Measurements from ENCODE around the gene ASIC5. TPM values are rescaled to one million over a fixed set of nuclear protein-coding genes. Genes with fewer than 3 reads are reported as not detected.
"Not testable (repeated sequence)": the region's sequence is repeated elsewhere in the genome, so short reads cannot be mapped to it uniquely, and the experiment has no call there.

Gene ASIC5
- not detected in 2 replicates for total RNA-seq (2014; rRNA removed)
- polyA plus RNA-seq (2012): not detected

GRCh38 chr4:155866177-155866576 lies at the start of gene ASIC5:
Gene ASIC5 (minus strand): TSS chr4:155866277. CDS start chr4:155866226, 51 bp downstream.
- no peak for DNase-seq (ENCODE audit: low read depth)

- no peak for DNase-seq (ENCODE audit: low read depth)
Measured at GRCh38 chr4:155914782-155915181, 48.7 kb upstream of the ASIC5 start.

GRCh38 chr4:155911905-155912304 lies 45.8 kb upstream of the ASIC5 start:
- DNase-seq (ENCODE audit: low read depth): no peak

- DNase-seq (ENCODE audit: low read depth): no peak
Measured at GRCh38 chr4:155909615-155910226, 43.6 kb upstream of the ASIC5 start.

- DNase-seq (ENCODE audit: low read depth): no peak
Measured at GRCh38 chr4:155908187-155909139, 42.4 kb upstream of the ASIC5 start.

GRCh38 chr4:155907556-155907955 lies 41.5 kb upstream of the ASIC5 start:
- DNase-seq (ENCODE audit: low read depth): no peak

GRCh38 chr4:155906554-155907247 lies 40.6 kb upstream of the ASIC5 start:
- DNase-seq (ENCODE audit: low read depth): peak; percentile 99

- no peak for DNase-seq (ENCODE audit: low read depth)
Measured at GRCh38 chr4:155904331-155904730, 38.3 kb upstream of the ASIC5 start.

- no peak for DNase-seq (ENCODE audit: low read depth)
Measured at GRCh38 chr4:155903453-155903852, 37.4 kb upstream of the ASIC5 start, which contains the start of gene TDO2. Gene TDO2 (plus strand): TSS chr4:155903696. CDS start chr4:155903759, 63 bp downstream.

- DNase-seq (ENCODE audit: low read depth): no peak
Measured at GRCh38 chr4:155901013-155901412, 34.9 kb upstream of the ASIC5 start.

- DNase-seq (ENCODE audit: low read depth): peak; percentile 48
Measured at GRCh38 chr4:155900381-155900780, 34.3 kb upstream of the ASIC5 start.

- no peak for DNase-seq (ENCODE audit: low read depth)
Measured at GRCh38 chr4:155899891-155900290, 33.8 kb upstream of the ASIC5 start.

- DNase-seq (ENCODE audit: low read depth): not testable (repeated sequence)
Measured at GRCh38 chr4:155898371-155898770, 32.3 kb upstream of the ASIC5 start.

- DNase-seq (ENCODE audit: low read depth): no peak
Measured at GRCh38 chr4:155891058-155891457, 25.0 kb upstream of the ASIC5 start.

- no peak for DNase-seq (ENCODE audit: low read depth)
Measured at GRCh38 chr4:155889946-155890345, 23.9 kb upstream of the ASIC5 start.

- peak; percentile 74 for DNase-seq (ENCODE audit: low read depth)
Measured at GRCh38 chr4:155889031-155889793, 23.1 kb upstream of the ASIC5 start.

- DNase-seq (ENCODE audit: low read depth): no peak
Measured at GRCh38 chr4:155887847-155888570, 21.9 kb upstream of the ASIC5 start.

GRCh38 chr4:155887045-155887444 lies 21.0 kb upstream of the ASIC5 start:
- no peak for DNase-seq (ENCODE audit: low read depth)

GRCh38 chr4:155885666-155886065 lies 19.6 kb upstream of the ASIC5 start:
- DNase-seq (ENCODE audit: low read depth): no peak

- no peak for DNase-seq (ENCODE audit: low read depth)
Measured at GRCh38 chr4:155883895-155884294, 17.8 kb upstream of the ASIC5 start.

- no peak for DNase-seq (ENCODE audit: low read depth)
Measured at GRCh38 chr4:155881555-155881954, 15.5 kb upstream of the ASIC5 start.

Data from LHCN-M2 (cell line).